HEK293 (cell line): ENCODE measurements around the gene EXOC7.

Source experiments
- KLF17 ChIP-seq: fragments of 450-650 bp; formaldehyde crosslinking; IDR thresholded peaks from 2 replicates; pipeline ENCODE4 v1.5.1; 2016; ENCODE audit warnings: missing biosample characterization, missing genetic modification characterization
- SALL2 ChIP-seq: fragments of 450-650 bp; formaldehyde crosslinking; IDR thresholded peaks from 2 replicates; pipeline ENCODE4 v1.5.0; 2017; ENCODE audit warnings: missing biosample characterization, mild to moderate bottlenecking, missing genetic modification characterization, borderline replicate concordance
- YY1 ChIP-seq: fragments of 450-650 bp; formaldehyde crosslinking; IDR thresholded peaks from 2 replicates; pipeline ENCODE4 v1.5.1; 2018; ENCODE audit warnings: missing biosample characterization, missing genetic modification characterization
- ZBTB21 ChIP-seq: fragments of 450-650 bp; formaldehyde crosslinking; IDR thresholded peaks from 2 replicates; pipeline ENCODE4 v1.5.1; 2017; ENCODE audit warnings: missing biosample characterization, missing genetic modification characterization
- ZNF18 ChIP-seq: fragments of 450-650 bp; formaldehyde crosslinking; IDR thresholded peaks from 2 replicates; pipeline ENCODE4 v1.5.1; 2016; ENCODE audit warnings: missing biosample characterization, missing genetic modification characterization
- TF ChIP-seq, protein P1 (sequence below): fragments of 450-650 bp; formaldehyde crosslinking; IDR thresholded peaks from 2 replicates; pipeline ENCODE4 v1.5.1; 2016; ENCODE audit warnings: missing biosample characterization, missing genetic modification characterization
- TF ChIP-seq, protein P2 (sequence below): fragments of 450-650 bp; formaldehyde crosslinking; IDR thresholded peaks from 2 replicates; pipeline ENCODE4 v1.5.1; 2017; ENCODE audit warnings: missing biosample characterization, mild to moderate bottlenecking, missing genetic modification characterization, moderate library complexity

GRCh38 chr17:76048025-76048605 lies 55.5 kb downstream of the EXOC7 start:
- TF ChIP-seq ZBTB21 (tag by site-specific recombination) (no peak), YY1 (no peak), KLF17 (tag by site-specific recombination) (no peak), ZNF18 (tag by site-specific recombination) (no peak), SALL2 (tag by site-specific recombination) (no peak)
- TF ChIP-seq, protein P1, sequence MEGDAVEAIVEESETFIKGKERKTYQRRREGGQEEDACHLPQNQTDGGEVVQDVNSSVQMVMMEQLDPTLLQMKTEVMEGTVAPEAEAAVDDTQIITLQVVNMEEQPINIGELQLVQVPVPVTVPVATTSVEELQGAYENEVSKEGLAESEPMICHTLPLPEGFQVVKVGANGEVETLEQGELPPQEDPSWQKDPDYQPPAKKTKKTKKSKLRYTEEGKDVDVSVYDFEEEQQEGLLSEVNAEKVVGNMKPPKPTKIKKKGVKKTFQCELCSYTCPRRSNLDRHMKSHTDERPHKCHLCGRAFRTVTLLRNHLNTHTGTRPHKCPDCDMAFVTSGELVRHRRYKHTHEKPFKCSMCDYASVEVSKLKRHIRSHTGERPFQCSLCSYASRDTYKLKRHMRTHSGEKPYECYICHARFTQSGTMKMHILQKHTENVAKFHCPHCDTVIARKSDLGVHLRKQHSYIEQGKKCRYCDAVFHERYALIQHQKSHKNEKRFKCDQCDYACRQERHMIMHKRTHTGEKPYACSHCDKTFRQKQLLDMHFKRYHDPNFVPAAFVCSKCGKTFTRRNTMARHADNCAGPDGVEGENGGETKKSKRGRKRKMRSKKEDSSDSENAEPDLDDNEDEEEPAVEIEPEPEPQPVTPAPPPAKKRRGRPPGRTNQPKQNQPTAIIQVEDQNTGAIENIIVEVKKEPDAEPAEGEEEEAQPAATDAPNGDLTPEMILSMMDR (tag by site-specific recombination) = no peak
- TF ChIP-seq, protein P2, sequence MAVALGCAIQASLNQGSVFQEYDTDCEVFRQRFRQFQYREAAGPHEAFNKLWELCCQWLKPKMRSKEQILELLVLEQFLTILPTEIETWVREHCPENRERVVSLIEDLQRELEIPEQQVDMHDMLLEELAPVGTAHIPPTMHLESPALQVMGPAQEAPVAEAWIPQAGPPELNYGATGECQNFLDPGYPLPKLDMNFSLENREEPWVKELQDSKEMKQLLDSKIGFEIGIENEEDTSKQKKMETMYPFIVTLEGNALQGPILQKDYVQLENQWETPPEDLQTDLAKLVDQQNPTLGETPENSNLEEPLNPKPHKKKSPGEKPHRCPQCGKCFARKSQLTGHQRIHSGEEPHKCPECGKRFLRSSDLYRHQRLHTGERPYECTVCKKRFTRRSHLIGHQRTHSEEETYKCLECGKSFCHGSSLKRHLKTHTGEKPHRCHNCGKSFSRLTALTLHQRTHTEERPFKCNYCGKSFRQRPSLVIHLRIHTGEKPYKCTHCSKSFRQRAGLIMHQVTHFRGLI = no peak
